ENCODE data around the gene MYO15A.

- no peak for TF ChIP-seq POLR2A (IDR thresholded peaks at IDR 0.05)
- TF ChIP-seq CTCF (IDR thresholded peaks at IDR 0.05), result no peak
Observed at GRCh38 chr17:18142417-18142816, 33.9 kb downstream of the MYO15A start.
